Measurements from ENCODE around the gene PDZRN3.
"Not testable (repeated sequence)": the region's sequence is repeated elsewhere in the genome, so short reads cannot be mapped to it uniquely, and the experiment has no call there.

Gene PDZRN3

DNA sequence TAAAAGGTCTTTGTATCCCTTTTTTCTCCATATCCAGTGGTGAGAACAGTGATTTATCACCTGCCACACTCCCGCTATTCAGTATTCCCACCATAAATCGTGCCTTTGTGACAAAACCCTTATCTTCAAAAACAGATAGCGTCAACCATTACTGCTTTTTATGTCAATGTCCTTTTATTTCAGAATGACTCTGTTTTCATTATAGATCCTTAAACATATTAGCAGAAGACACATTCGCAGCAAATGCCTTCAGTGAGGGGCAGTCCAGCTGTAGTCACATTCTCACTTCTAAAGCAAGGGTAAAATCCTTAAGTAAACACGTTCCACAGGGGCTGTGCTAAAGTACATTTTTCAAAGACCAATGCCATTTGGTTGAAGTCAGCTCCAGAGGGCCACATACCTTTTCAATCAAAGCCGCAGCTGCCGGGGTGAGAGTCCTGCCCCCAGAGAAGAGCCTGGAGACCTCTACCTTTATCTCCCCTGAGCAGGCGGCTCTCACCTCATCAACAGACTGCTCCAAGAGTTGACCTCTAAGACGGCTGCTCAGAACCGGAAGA lies 53.4 kb downstream of the PDZRN3 start:
- TF ChIP-seq, protein P1, sequence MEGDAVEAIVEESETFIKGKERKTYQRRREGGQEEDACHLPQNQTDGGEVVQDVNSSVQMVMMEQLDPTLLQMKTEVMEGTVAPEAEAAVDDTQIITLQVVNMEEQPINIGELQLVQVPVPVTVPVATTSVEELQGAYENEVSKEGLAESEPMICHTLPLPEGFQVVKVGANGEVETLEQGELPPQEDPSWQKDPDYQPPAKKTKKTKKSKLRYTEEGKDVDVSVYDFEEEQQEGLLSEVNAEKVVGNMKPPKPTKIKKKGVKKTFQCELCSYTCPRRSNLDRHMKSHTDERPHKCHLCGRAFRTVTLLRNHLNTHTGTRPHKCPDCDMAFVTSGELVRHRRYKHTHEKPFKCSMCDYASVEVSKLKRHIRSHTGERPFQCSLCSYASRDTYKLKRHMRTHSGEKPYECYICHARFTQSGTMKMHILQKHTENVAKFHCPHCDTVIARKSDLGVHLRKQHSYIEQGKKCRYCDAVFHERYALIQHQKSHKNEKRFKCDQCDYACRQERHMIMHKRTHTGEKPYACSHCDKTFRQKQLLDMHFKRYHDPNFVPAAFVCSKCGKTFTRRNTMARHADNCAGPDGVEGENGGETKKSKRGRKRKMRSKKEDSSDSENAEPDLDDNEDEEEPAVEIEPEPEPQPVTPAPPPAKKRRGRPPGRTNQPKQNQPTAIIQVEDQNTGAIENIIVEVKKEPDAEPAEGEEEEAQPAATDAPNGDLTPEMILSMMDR (IDR thresholded peaks at IDR 0.05; ENCODE audit: control insufficient read depth, insufficient read depth, low read depth, low read length, missing control alignments): no peak
- H3K4me3 ChIP-seq (ENCODE audit: control insufficient read depth, low read depth, low read length): no peak overlapping the region
- DNase-seq (ENCODE audit: low read depth): no peak

DNA sequence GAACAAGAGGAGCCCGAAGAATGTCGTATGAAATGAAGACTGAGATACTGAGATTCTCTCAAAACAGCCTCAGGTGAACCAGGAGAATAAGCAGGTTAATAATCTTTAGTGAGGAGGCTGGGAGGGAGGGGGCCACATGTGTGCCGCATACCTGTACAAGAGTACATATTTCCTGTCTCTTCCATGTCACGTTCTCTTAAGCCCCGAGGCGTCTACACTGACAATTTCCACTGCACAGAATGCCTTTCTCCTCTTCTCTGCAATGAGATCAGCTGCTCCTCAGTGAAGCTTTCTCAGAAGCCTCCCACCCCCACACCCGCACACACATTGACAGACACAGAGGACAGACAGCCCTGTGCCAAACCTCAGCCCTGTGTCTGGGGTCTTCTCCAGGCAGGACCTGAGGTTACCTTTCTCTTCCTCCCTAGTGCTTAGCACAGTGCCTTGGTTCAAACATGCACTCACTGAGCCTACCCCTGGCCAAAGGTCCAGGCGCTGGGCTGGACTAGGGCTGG lies 55.4 kb downstream of the PDZRN3 start:
- no peak overlapping the region for H3K4me3 ChIP-seq (ENCODE audit: control insufficient read depth, low read depth, low read length)
- no peak for DNase-seq (ENCODE audit: low read depth)
- TF ChIP-seq, protein P1 (IDR thresholded peaks at IDR 0.05; ENCODE audit: control insufficient read depth, insufficient read depth, low read depth, low read length, missing control alignments): no peak

DNA sequence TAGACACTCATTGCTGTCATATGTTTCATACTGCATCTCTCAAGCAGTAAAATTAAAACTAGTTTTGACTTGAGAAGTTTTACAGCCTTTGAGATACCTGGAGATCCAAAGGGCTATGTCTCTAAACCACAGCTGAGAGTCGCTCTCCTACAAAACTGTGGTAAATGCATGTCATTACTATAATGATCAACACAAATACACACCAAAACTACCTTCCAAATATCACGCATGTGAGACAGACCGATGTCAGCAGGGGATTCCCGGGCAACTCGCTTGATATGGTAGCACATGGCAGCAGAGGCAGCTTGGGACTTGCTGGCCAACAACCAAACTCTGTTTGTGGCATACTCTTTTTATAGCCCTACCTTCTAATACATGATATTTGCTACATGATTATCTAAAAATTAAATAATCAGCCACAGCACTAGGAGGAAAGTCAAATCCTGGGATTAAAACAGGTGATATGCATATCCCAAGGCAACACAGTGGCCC lies 56.3 kb downstream of the PDZRN3 start:
- no peak for DNase-seq (ENCODE audit: low read depth)
- TF ChIP-seq, protein P1 (IDR thresholded peaks at IDR 0.05; ENCODE audit: control insufficient read depth, insufficient read depth, low read depth, low read length, missing control alignments): no peak
- H3K4me3 ChIP-seq (ENCODE audit: control insufficient read depth, low read depth, low read length): no peak overlapping the region

DNA sequence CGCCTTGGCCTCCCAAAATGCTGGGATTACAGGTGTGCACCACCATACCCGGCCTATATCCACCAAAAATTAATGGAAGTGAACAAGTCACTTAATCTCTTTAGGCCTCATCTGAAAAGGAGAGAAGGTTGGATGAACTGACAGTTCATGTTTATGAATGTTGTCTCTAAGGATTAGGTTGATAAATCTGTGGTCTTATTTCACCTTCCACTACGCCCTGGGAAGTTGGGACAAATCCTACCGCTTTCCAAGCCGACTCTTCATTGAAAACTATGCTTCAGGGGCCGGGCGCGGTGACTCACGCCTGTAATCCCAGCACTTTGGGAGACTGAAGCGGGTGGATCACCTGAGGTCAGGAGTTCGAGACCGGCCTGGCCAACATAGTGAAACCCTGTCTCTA lies 59.4 kb downstream of the PDZRN3 start:
- H3K4me3 ChIP-seq (ENCODE audit: control insufficient read depth, low read depth, low read length); DNase-seq (ENCODE audit: low read depth): not testable (repeated sequence)

DNA sequence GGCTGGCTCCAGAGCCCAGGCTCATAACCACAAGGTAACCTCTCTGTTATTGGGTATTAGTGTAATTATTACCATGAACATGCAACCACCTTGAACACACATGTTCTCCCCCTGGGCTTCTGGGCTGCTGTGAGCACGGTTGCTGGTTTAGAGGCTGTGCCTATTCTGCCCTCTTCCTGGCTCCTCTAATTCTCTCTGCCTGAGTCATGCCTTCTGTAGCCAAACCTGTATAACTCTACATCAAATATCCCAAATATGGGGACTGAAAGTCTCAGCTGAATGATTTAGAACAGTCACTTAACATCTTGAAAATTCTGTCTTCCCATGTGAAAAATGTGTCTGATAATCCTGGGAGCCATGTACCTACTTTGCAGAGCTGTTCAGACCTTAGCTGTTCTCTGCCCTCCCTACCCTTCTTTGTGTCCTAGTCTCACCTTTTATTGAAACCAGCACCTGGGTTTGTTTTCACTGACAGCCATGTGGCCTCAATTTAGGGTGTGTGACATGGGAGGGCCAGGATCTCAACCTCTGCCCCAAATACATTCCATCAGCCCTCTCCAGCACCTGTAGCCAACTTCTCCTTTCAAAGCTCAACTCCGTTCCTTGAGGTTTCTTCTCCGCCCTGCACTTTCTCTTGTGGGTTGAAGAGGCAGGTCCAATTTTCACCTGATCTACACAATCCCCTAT lies 60.7 kb downstream of the PDZRN3 start:
- TF ChIP-seq, protein P1 (IDR thresholded peaks at IDR 0.05; ENCODE audit: control insufficient read depth, insufficient read depth, low read depth, low read length, missing control alignments): no peak
- H3K4me3 ChIP-seq (ENCODE audit: control insufficient read depth, low read depth, low read length): no peak overlapping the region
- DNase-seq (ENCODE audit: low read depth): no peak

DNA sequence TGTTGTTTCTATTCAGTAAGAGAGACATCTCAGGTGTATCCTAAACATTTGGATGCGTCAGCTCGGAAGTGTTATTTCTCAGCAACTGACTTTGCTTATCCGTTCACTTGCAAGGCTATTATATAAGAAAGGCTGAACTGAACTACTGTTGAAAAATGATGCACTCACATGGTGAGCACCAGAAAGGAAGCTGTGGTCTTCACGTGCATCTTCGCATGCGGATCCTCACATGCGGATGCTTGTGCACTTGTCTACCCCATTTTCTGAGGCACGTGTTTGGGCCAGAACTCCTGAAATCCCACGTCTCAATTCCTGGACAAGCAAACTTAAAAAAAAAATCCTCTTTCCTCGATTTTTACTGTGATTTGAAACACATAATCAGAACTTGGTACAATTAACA lies 63.2 kb downstream of the PDZRN3 start:
- no peak overlapping the region for H3K4me3 ChIP-seq (ENCODE audit: control insufficient read depth, low read depth, low read length)
- DNase-seq (ENCODE audit: low read depth): no peak
- TF ChIP-seq, protein P1 (IDR thresholded peaks at IDR 0.05; ENCODE audit: control insufficient read depth, insufficient read depth, low read depth, low read length, missing control alignments): no peak

DNA sequence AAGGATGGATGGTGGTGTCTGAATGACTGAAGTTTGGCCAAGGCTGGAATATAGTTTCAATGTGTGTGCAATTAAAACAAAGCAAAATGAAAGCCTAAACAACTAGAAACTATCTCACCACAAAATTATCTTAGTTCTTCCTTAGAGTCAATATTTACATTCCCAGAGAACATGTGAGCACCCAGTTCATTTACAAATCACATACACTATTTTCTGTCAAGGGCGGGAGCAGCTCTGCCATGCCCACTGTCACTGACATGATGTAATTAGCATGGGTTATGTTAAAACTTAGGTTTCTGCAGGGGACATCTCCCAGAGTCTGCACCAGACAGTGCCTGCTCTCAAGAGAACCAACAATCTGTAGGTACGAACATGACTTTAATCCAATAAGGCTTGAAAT lies 65.0 kb downstream of the PDZRN3 start:
- TF ChIP-seq, protein P1 (IDR thresholded peaks at IDR 0.05; ENCODE audit: control insufficient read depth, insufficient read depth, low read depth, low read length, missing control alignments): no peak
- no peak for DNase-seq (ENCODE audit: low read depth)
- H3K4me3 ChIP-seq (ENCODE audit: control insufficient read depth, low read depth, low read length): no peak overlapping the region
